Putamen (tissue), 1 donor: ENCODE results near the gene ATP2C2.
A peak's percentile ranks its signal among the peaks of the same experiment; 100 is the strongest.
"Not testable (repeated sequence)": the region's sequence is repeated elsewhere in the genome, so short reads cannot be mapped to it uniquely, and the experiment has no call there.

Experiments
- DNase-seq: peaks from one replicate; pipeline ENCODE4 v3.0.0-alpha.2; 2016; ENCODE audit warnings: low spot score

Gene ATP2C2

DNA sequence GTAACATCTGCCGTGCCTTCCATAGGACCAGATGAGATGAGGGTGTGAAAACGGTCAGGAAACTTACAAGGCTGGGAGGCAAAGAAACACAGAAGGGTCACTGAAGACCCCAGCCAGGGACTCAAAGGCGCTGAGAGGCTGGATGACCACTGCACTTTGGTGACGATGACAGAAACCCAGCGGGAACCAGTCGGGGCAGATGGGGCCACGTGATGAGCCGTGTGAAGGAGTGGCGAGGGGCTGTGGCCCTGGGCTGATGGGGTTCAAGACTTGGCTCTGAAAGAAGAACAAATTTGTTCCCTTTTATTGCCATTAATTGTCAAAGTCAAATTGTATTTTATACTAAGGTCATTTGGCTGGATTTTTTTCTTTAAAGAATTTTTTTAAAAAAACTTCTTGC is 28.6 kb upstream of the ATP2C2 start:
- no peak for DNase-seq

GRCh38 chr16:84340325-84341040 is 27.9 kb upstream of the ATP2C2 start:
- no peak for DNase-seq

DNA sequence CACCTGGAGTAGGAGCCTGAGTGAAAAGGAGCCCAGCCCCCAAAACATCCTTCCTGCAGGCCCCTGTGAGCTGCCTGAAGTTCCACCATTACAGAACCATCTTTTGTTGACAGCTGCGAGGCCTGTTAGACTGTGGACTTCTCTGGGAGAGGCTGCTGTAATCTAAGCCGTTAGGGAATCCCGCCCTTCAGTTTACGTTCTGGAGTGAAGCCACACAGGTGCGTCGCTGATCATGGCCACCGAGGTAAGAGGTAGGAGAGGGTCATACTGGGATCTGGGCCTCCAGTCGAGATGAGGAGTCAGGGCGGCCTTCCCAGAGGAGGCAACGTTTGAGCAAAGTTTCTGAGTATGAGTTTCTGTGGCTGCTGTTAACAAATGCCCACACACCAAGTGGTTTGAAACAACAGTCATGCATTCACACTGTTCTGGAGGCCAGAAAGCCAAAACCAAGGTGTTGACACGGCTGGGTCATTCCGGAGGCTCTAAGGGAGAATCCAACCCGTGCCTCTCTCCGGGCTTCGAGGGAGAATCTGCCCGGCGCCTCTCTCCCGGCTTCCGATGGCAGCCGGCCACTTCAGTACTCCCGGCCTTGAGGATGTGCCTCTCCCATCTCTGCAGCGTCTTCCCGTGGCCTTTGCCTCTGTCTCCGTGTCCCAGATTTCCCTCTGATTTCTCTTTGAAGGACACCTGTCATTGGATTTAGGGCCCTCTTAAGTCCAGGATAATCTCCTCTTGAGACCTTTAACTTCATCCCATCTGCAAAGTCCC is 26.6 kb upstream of the ATP2C2 start:
- DNase-seq: no peak

DNA sequence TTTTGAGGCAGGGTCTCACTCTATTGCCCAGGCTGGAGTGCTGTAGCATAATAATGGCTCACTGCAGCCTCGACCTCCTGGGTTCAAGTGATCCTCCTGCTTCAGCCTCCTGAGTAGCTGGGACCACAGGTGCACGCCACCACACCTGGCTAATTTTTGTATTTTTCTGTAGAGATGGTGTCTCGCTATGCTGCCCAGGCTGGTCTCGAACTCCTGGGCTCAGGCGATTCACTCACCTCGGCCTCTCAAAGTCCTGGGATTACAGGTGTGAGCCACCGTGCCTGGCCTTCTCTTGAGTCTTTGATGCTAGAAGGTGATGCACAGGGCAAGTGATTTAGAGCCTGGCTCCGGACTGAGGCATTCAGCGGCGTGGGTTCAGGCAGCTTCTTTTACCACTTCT is 24.5 kb upstream of the ATP2C2 start:
- DNase-seq: not testable (repeated sequence)

GRCh38 chr16:84344781-84345180 is 23.6 kb upstream of the ATP2C2 start:
- DNase-seq: no peak

DNA sequence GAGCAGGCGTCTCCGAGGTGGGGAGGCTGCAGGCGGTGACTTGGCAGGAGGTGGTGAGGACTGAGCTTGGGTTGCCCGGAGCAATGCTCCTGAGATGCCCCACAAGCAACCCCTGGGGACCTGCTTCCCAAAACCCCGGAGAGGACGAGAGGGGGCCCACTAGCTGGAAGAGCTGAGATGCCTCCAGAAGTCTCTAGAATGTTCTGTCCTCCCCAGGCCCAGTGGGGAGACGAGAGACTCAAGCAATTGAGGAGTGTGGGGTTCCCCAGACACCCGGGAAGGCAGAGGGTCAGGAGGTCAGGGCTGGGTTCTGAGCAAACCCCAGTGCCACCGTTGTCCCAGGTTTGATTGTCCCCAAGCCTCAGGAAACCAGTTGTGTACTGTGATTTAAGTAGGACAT is 21.2 kb upstream of the ATP2C2 start:
- no peak for DNase-seq

- no peak for DNase-seq
These were observed 19.9 kb upstream of the ATP2C2 start for GRCh38 chr16:84348386-84348888.

DNA sequence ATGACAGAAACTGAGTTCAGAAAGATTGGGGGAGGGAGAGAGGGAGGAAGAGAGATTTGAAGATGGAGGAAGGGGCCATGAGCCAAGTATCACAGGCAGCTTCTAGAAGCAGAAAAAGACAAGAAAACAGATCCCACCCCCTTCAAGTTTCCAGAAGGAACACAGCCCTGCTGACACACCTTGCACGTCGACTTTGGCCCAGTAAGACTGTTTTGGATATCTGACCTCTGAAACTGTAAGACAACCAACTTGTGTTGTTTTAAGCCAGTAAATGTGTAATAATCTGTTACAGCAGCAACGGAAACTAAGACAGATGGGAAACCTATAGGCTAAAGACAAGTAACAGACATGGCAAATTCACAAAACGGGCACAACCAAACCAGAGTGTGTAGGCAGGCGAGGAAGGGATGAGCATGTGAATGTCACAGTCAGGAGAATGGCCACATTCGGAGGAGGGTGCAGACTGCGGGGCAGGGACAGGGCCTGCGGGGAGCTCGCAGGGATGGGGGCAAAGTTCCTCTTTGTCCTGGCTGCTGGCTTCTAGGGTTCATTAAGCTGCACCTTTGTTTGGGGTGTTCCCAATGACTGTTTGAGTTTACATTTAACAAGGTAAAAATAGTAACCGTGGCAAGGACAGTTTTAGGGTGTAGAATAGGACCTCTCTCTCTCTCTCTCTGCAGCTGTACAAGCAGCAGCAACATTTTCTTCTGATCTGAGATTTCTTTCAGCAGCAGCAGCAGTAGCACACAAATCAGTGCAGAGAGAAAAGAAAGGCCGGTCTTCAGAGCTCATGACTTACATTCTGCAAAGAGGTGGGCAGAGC is 18.3 kb upstream of the ATP2C2 start:
- no peak for DNase-seq

DNA sequence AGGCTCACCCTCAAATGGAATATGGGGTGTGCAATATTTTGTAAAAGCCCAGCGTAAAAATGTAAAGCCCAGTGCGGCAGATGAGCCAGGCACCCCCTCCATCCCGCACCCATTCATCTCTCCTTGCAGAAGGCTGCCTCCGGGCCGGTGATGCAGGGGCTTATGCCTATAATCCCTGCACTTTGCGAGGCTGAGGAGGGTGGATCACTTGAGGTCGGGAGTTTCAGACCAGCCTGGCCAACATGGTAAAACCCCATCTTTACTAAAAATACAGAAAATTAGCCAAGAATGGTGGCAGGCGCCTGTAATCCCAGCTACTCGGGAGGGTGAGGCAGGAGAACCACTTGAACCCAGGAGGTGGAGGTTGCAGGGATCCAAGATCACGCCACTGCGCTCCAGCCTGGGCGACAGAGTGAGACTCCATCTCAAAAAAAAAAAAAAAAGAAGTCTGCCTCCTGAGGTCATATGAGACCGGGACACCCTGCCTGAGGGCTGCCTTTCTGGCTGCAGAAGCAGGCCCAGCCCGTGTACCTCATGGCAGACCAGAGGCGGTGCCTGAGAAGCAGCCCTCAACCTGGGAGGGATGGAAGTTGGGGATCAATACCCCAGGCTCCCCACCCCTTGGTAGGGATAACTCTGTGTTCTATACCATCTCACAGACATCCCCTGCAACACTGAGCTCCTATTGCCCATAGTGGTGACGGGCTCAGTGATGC is 17.5 kb upstream of the ATP2C2 start:
- no peak for DNase-seq

GRCh38 chr16:84351630-84352029 is 16.7 kb upstream of the ATP2C2 start:
- DNase-seq: no peak

DNA sequence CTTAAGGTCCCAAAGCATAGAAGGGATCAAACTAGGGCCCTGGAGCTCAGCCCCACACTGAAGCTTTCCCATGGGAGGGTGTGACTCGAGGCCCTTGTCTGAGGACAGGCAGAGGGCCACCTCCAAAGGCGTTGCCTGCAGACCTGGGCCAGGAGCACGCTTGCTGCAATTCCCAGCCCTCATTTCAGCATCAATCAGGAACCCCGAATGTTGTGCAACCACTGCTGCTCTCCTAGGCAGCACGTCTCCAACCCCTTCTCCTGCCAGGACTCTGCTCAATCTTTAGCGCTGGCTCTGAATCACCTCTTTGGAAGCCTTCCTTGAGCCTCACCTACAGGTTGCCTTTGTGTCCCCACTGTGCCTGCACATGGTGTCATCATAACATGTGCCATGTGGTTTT is 14.0 kb upstream of the ATP2C2 start:
- no peak for DNase-seq

- DNase-seq: no peak
These were observed 13.2 kb upstream of the ATP2C2 start for GRCh38 chr16:84355149-84355548.

GRCh38 chr16:84356176-84356575 is 12.2 kb upstream of the ATP2C2 start:
- no peak for DNase-seq

GRCh38 chr16:84356591-84357116 is 11.7 kb upstream of the ATP2C2 start:
- DNase-seq: peak; percentile 96

DNA sequence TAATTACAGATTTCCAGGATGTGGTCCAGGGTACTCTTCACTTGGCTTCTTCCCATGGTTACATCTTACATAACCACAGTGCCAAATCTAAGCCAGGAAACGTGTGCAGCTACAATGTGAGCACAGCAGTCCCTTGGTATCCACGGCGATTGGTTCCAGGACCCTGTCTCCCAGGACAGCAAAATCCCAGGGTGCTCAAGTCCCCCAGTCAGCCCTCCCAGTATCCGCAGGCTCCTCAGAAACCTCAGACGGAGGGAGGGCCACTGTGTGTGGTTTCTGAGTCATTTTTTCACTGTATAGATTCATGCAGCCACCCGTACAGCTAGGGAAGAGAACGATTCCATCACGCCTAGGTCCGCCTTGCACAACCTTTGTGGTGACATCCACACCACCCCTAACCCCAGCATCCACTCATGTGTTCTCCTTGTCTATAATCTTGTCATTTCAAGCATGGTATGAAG is 11.1 kb upstream of the ATP2C2 start:
- DNase-seq: no peak

GRCh38 chr16:84358601-84359295 is 9.6 kb upstream of the ATP2C2 start:
- DNase-seq: no peak

GRCh38 chr16:84359326-84359725 is 9.0 kb upstream of the ATP2C2 start:
- DNase-seq: no peak

DNA sequence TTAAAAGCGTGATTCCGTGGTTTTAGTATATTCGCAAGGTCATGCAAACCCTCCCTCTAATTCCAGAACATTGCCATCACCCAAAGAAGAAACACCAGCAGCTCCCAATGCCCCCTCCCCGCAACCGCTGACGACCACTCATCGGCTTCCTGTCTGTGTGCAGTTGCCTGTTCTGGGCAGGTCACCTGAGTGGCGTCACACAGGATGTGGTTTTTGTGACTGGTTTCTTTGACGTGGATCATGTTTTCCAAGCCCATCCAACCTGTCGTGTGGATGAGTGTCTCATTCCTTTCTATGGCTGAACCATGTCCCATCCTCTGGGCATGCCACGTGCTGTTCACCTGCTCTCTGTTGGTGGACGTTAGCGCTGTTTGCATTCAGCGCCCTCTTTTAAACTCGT is 8.2 kb upstream of the ATP2C2 start:
- no peak for DNase-seq

- no peak for DNase-seq
These were observed 7.6 kb upstream of the ATP2C2 start for GRCh38 chr16:84360748-84361147.

DNA sequence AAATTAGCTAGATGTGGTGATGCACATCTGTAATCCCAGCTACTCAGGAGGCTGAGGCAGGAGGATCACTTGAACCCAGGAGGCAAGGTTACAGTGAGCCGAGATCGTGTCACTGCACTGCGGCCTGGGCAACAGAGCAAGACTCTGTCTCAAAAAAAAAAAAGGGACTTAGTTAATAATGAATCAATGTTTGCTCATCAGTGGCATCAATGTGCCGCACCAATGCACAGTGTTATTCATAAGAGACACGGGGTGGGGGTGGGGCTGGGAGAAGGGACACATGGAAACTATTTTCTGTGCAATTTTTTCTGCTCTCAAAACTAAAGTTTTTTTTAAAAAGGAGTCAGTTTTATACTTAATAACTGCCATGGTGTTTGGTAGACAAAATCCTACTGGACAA is 6.8 kb upstream of the ATP2C2 start:
- DNase-seq: no peak

GRCh38 chr16:84362471-84362941 is 5.8 kb upstream of the ATP2C2 start:
- DNase-seq: peak; percentile 41
